Measurements from ENCODE around the gene LPAR1. TPM values are rescaled to one million over a fixed set of nuclear protein-coding genes. Genes with fewer than 3 reads are reported as not detected.

LPAR1 gene
- 18.9 TPM for total RNA-seq (2013)
- 10 to 100 TPM; 15.1 to 18.1 (median 17.5) TPM for polyA plus RNA-seq
- polyA minus RNA-seq, result 17.6 and 27.9 TPM in 2 replicates
- 8.5 to 21.6 (median 15.3) reads per million in 11 experiments for total RNA-seq

GRCh38 chr9:111038331-111039230 lies at the start of gene LPAR1:
LPAR1 (minus strand) TSS chr9:111038470; CDS start chr9:110972117, 66,353 bp downstream.
- H3K27ac ChIP-seq (ENCODE audit: low read depth in 1 of 2, low read length in 2 of 2), result peak within 1 kb of the TSS; percentile 63 to 76
- peak within 1 kb of the TSS; percentile 79 to 94 (median 88) for H3K27ac Mint-ChIP-seq

More at GRCh38 chr9:111038331-111039230, at the start of gene LPAR1:
- H3K9ac ChIP-seq (ENCODE audit: insufficient read depth, low read length, poor library complexity, severe bottlenecking), result peak within 1 kb of the TSS; percentile 75
- Mint-ChIP-seq H3K36me3 (peaks cover 4 to 9% of the 10 kb centered on the region in 2 donors), H3K27me3 (ENCODE audit: low read depth in 3 of 3) (peaks cover 13 to 41% (median 28%) of the 10 kb centered on the region in 3 donors), H3K4me3 (peak within 1 kb of the TSS; percentile 92 to 98), H3K9me3 (no peaks in the 10 kb centered on the region), H3K4me1 (peaks cover 45% of the 10 kb centered on the region)
- H2AFZ ChIP-seq (ENCODE audit: insufficient read depth, low read depth, low read length, poor library complexity, severe bottlenecking), result peak within 1 kb of the TSS; percentile 97
- peaks cover 0 to 19% of the 10 kb centered on the region in 2 donors for H3K27me3 ChIP-seq (ENCODE audit: control insufficient read depth in 2 of 2, insufficient read depth in 2 of 2, low read length in 2 of 2)
- peak in 2 of 3 donors; percentile 22 to 45 for DNase-seq
- intact Hi-C loops (cut with micrococcal nuclease), result loop anchor here (5.0 to 10.0 kb wide), 5 partner anchors 34 to 259 kb away; no protein-coding TSS in a partner anchor
- peaks cover 25% of the 10 kb centered on the region for H4K20me1 ChIP-seq (ENCODE audit: insufficient read depth, low read length)
- no peaks in the 10 kb centered on the region for H3K9me3 ChIP-seq (replicated peaks in 1 of 2; ENCODE audit: control insufficient read depth in 1 of 2, insufficient read depth in 1 of 2, low read length in 2 of 2)
- H3K36me3 ChIP-seq (replicated peaks in 1 of 2; ENCODE audit: control insufficient read depth in 1 of 2, insufficient read depth in 2 of 2, low read length in 2 of 2), result no peaks in the 10 kb centered on the region
- H3K4me2 ChIP-seq (replicated peaks; ENCODE audit: extremely low read depth, low read length, poor library complexity, severe bottlenecking), result peak within 1 kb of the TSS; percentile 98
- no peak for TF ChIP-seq CTCF (IDR thresholded peaks at IDR 0.05)
- H3K4me3 ChIP-seq (replicated peaks in 1 of 3; ENCODE audit: low read depth in 2 of 3, low read length in 3 of 3), result peak within 1 kb of the TSS; percentile 74 to 86 (median 80)
- peaks cover 39 to 52% of the 10 kb centered on the region in 2 donors for H3K4me1 ChIP-seq (ENCODE audit: control insufficient read depth in 1 of 2, insufficient read depth in 2 of 2, low read length in 2 of 2)
- peaks cover 36% of the 10 kb centered on the region for H3K79me2 ChIP-seq (ENCODE audit: insufficient read depth, low read length)
- WGBS (ENCODE audit: insufficient coverage), result under 1% methylated on average over 64 of the region's 72 CpGs
